ENCODE results near the gene OFD1. TPM values are rescaled to one million over a fixed set of nuclear protein-coding genes. Genes with fewer than 3 reads are reported as not detected.

OFD1 gene
- total and polyA plus RNA-seq, 12 donors, result 5.6 to 129 (median 16.9) TPM

DNA sequence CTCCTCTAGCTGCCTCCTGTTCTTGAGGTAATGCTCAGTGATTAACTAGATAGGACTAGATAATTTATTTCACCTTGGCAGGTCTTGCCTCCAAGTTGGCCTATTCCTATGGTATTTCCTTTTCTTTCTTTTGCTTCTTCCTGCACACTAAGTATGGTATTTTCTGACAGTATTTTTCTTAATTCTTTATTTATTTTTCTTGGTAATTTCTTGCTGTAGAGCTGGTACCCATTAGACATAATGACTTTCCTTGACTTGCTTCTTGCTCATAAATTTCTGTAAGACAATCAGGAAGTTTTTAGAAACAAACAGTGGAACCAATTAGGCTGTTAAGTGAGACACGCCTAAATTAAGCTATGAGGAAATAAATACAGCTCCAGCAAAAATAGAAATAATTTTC lies 36.1 kb upstream of the OFD1 start:
- DNase-seq, result no peak
- WGBS, 4 donors, result 43 to 82% (median 67%) methylated on average over 1 of the region's 1 CpG
- Histone ChIP-seq H3K27ac (no peak overlapping the region), H3K27me3 (no peaks in the 10 kb centered on the region), H3K36me3 (replicated peaks in 1 of 2) (no peaks in the 10 kb centered on the region), H3K4me1 (replicated peaks in 1 of 2) (peaks cover 16 to 53% of the 10 kb centered on the region in 2 donors), H3K4me3 (no peak overlapping the region), H3K9me3 (replicated peaks in 1 of 3) (no peaks in the 10 kb centered on the region)
- TF ChIP-seq, protein P1, sequence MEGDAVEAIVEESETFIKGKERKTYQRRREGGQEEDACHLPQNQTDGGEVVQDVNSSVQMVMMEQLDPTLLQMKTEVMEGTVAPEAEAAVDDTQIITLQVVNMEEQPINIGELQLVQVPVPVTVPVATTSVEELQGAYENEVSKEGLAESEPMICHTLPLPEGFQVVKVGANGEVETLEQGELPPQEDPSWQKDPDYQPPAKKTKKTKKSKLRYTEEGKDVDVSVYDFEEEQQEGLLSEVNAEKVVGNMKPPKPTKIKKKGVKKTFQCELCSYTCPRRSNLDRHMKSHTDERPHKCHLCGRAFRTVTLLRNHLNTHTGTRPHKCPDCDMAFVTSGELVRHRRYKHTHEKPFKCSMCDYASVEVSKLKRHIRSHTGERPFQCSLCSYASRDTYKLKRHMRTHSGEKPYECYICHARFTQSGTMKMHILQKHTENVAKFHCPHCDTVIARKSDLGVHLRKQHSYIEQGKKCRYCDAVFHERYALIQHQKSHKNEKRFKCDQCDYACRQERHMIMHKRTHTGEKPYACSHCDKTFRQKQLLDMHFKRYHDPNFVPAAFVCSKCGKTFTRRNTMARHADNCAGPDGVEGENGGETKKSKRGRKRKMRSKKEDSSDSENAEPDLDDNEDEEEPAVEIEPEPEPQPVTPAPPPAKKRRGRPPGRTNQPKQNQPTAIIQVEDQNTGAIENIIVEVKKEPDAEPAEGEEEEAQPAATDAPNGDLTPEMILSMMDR (IDR thresholded peaks at IDR 0.05), result no peak
- TF ChIP-seq POLR2A (IDR thresholded peaks at IDR 0.05), result no peak
- intact Hi-C loops (cut with DNase I), result no loop called here

GRCh38 chrX:13699183-13699826 lies 35.2 kb upstream of the OFD1 start:
- no peaks in the 10 kb centered on the region for H3K36me3 ChIP-seq (replicated peaks in 1 of 2)
- H3K27me3 ChIP-seq, result no peaks in the 10 kb centered on the region
- peak in 2 of 7 donors; percentile 20 to 29 for DNase-seq
- no peak overlapping the region for H3K4me3 ChIP-seq
- TF ChIP-seq, protein P1 (IDR thresholded peaks at IDR 0.05), result no peak
- TF ChIP-seq POLR2A (IDR thresholded peaks at IDR 0.05), result no peak
- WGBS, 4 donors, result 57 to 64% (median 61%) methylated on average over 7 of the region's 7 CpGs
- H3K9me3 ChIP-seq (replicated peaks in 1 of 3), result no peaks in the 10 kb centered on the region
- peaks cover 17 to 53% of the 10 kb centered on the region in 2 donors for H3K4me1 ChIP-seq (replicated peaks in 1 of 2)
- H3K27ac ChIP-seq, result no peak overlapping the region
- intact Hi-C loops (cut with DNase I), result no loop called here

DNA sequence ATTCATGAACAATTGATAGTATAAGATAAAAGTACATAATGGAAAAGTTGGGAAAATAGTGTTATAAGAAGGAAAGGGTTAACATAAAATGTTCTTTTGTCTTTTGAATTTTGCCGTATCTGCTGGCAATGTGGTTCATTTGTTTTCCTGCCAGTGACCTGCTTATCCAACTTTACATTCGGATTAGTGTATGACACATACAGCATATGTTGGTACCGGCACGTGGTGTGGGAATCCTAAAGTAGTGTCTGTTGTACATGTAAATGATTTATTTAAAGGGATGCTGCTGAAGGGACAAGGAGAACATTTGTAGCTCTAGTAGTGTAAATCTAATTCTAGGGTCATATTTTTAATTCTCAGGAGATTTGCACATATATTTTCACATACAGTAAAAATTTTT lies 34.2 kb upstream of the OFD1 start:
- WGBS, 4 donors, result 25 to 52% (median 45%) methylated on average over 4 of the region's 4 CpGs
- intact Hi-C loops (cut with DNase I), result no loop called here
- H3K27me3 ChIP-seq, result no peaks in the 10 kb centered on the region
- H3K9me3 ChIP-seq (replicated peaks in 1 of 3), result no peaks in the 10 kb centered on the region
- H3K4me3 ChIP-seq, result no peak overlapping the region
- no peak for DNase-seq
- no peak overlapping the region for H3K27ac ChIP-seq
- H3K36me3 ChIP-seq (replicated peaks in 1 of 2), result no peaks in the 10 kb centered on the region
- H3K4me1 ChIP-seq (replicated peaks in 1 of 2), result peaks cover 17 to 47% of the 10 kb centered on the region in 2 donors
- TF ChIP-seq POLR2A (IDR thresholded peaks at IDR 0.05), result no peak
- TF ChIP-seq, protein P1 (IDR thresholded peaks at IDR 0.05), result no peak

DNA sequence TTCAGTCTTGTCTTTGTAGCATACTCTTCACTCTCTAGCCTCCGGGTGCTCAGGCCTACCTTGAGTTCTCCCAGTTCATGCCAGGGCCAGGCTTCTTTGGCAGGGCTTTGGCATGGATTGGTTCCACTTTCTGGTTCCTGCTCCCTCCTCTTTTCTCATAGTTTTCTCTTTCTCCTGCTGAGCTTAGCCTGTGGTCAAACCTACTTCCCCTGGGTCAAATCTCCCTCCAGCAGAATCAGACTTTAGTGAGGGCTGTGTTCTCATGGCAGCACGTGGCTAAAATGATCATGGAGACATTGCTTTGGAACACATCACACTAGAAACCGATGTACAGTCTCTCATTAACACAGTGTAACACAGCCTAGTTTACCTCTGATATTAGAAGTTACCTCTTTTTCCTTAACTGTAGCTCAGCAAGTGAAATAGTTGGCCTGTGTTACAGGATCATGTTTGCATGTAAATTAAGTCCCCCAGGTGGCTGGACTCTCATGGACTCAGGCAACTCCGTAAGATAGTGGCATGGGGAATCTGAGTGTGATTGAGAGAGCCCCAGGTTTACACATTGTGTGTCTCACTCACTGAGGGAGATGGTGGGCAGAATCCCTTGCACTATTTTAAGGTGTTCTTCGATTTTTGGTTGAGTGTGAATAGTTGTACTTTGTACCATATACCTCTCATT lies 32.3 kb upstream of the OFD1 start:
- Histone ChIP-seq H3K4me3 (no peak overlapping the region), H3K4me1 (replicated peaks in 1 of 2) (peaks cover 17 to 43% of the 10 kb centered on the region in 2 donors)
- WGBS, 4 donors, result 66 to 76% (median 73%) methylated on average over 3 to 5 of the region's 5 CpGs

More for the DNA sequence above, 32.3 kb upstream of the OFD1 start:
- intact Hi-C loops (cut with DNase I), result no loop called here
- no peaks in the 10 kb centered on the region for H3K36me3 ChIP-seq (replicated peaks in 1 of 2)
- no peaks in the 10 kb centered on the region for H3K9me3 ChIP-seq (replicated peaks in 1 of 3)
- peak overlapping the region in 1 of 5 donors; percentile 20 for H3K27ac ChIP-seq
- DNase-seq, result no peak
- no peaks in the 10 kb centered on the region for H3K27me3 ChIP-seq
- no peak for TF ChIP-seq POLR2A (IDR thresholded peaks at IDR 0.05)
